HG02885 (cell line): ENCODE results near the gene ABCC1.
"Not testable (repeated sequence)": the region's sequence is repeated elsewhere in the genome, so short reads cannot be mapped to it uniquely, and the experiment has no call there.

Experiments used
- ATAC-seq: cut with Tn5 transposase; IDR thresholded peaks from one replicate; pipeline ENCODE4 v1.9.1; 2021; ENCODE audit warnings: mild to moderate bottlenecking; ENCODE audit not compliant: unreplicated experiment, poor library complexity

Gene ABCC1

GRCh38 chr16:16166949-16167348 is 217.5 kb downstream of the ABCC1 start:
- ATAC-seq, result no peak

GRCh38 chr16:16167927-16168326 is 218.5 kb downstream of the ABCC1 start:
- ATAC-seq, result no peak

- no peak for ATAC-seq
Measured at GRCh38 chr16:16168431-16168830, 219.0 kb downstream of the ABCC1 start.

GRCh38 chr16:16169615-16170014 is 220.2 kb downstream of the ABCC1 start:
- ATAC-seq, result no peak

- ATAC-seq, result no peak
Measured at GRCh38 chr16:16171332-16171919, 222.0 kb downstream of the ABCC1 start.

- no peak for ATAC-seq
Measured at GRCh38 chr16:16172991-16173390, 223.6 kb downstream of the ABCC1 start.

GRCh38 chr16:16175296-16175695 is 225.9 kb downstream of the ABCC1 start:
- ATAC-seq, result no peak

GRCh38 chr16:16176328-16176727 is 226.9 kb downstream of the ABCC1 start:
- ATAC-seq, result no peak

GRCh38 chr16:16178455-16179162 is 229.2 kb downstream of the ABCC1 start:
- no peak for ATAC-seq

- not testable (repeated sequence) for ATAC-seq
Measured at GRCh38 chr16:16181748-16182147, 232.3 kb downstream of the ABCC1 start.

- ATAC-seq, result no peak
Measured at GRCh38 chr16:16182918-16183317, 233.5 kb downstream of the ABCC1 start.

- no peak for ATAC-seq
Measured at GRCh38 chr16:16183562-16183961, 234.1 kb downstream of the ABCC1 start.

GRCh38 chr16:16184594-16184993 is 235.2 kb downstream of the ABCC1 start:
- no peak for ATAC-seq

- no peak for ATAC-seq
Measured at GRCh38 chr16:16185095-16185494, 235.7 kb downstream of the ABCC1 start.

GRCh38 chr16:16186820-16187219 is 237.4 kb downstream of the ABCC1 start:
- ATAC-seq, result no peak

GRCh38 chr16:16188827-16189226 is 239.4 kb downstream of the ABCC1 start:
- ATAC-seq, result no peak

GRCh38 chr16:16189842-16190241 is 240.4 kb downstream of the ABCC1 start:
- no peak for ATAC-seq

GRCh38 chr16:16190546-16190945 is 241.1 kb downstream of the ABCC1 start:
- no peak for ATAC-seq

- ATAC-seq, result not testable (repeated sequence)
Measured at GRCh38 chr16:16190966-16191365, 241.6 kb downstream of the ABCC1 start.

- no peak for ATAC-seq
Measured at GRCh38 chr16:16191493-16192167, 242.2 kb downstream of the ABCC1 start.
